MM.1S (cell line): ENCODE measurements around the gene NHSL2.

ENCODE experiments used
- DNase-seq: peaks from one replicate; pipeline ENCODE4 v3.0.0-alpha.2; 2015
- H2AFZ ChIP-seq: fragments of 300-600 bp; sonication (generic); 2 replicates; pipeline ENCODE4 v1.6.0; 2016; ENCODE audit warnings: antibody characterized with exemption, low read length
- H3F3A ChIP-seq: fragments of 300-600 bp; sonication (generic); 2 replicates; pipeline ENCODE4 v1.6.1; 2016; ENCODE audit warnings: mild to moderate bottlenecking, antibody characterized with exemption, low read length, moderate library complexity, mixed read lengths; ENCODE audit not compliant: insufficient read depth
- H3K27ac ChIP-seq: fragments of 300-600 bp; sonication (generic); 2 replicates; pipeline ENCODE4 v1.5.1; 2016; ENCODE audit warnings: mild to moderate bottlenecking, low read length
- H3K27me3 ChIP-seq: fragments of 300-600 bp; sonication (generic); replicated peaks from 2 replicates; pipeline ENCODE4 v1.6.0; 2016; ENCODE audit warnings: low read length; ENCODE audit not compliant: insufficient read depth
- H3K36me3 ChIP-seq: fragments of 300-600 bp; sonication (generic); replicated peaks from 2 replicates; pipeline ENCODE4 v1.6.1; 2016; ENCODE audit warnings: mild to moderate bottlenecking, low read length, mixed read lengths; ENCODE audit not compliant: insufficient read depth
- H3K4me1 ChIP-seq: fragments of 300-600 bp; sonication (generic); 2 replicates; pipeline ENCODE4 v1.6.1; 2016; ENCODE audit warnings: low read length, mixed read lengths
- H3K4me2 ChIP-seq: fragments of 300-600 bp; sonication (generic); 2 replicates; pipeline ENCODE4 v1.6.0; 2016; ENCODE audit warnings: low read depth, low read length
- H3K4me3 ChIP-seq: fragments of 300-600 bp; sonication (generic); 2 replicates; pipeline ENCODE4 v1.5.1; 2016; ENCODE audit warnings: low read length, mixed read lengths
- H3K79me2 ChIP-seq: fragments of 300-600 bp; sonication (generic); 2 replicates; pipeline ENCODE4 v1.6.1; 2016; ENCODE audit warnings: mixed run types, low read length, mixed read lengths
- H3K9ac ChIP-seq: fragments of 300-600 bp; sonication (generic); 2 replicates; pipeline ENCODE4 v1.6.1; 2016; ENCODE audit warnings: low read length, mixed read lengths
- H3K9me2 ChIP-seq: fragments of 300-600 bp; sonication (generic); replicated peaks from 2 replicates; pipeline ENCODE4 v1.6.1; 2016; ENCODE audit warnings: mild to moderate bottlenecking, low read length, mixed read lengths; ENCODE audit not compliant: insufficient read depth
- H3K9me3 ChIP-seq: fragments of 300-600 bp; sonication (generic); replicated peaks from 2 replicates; pipeline ENCODE4 v1.6.1; 2016; ENCODE audit warnings: mild to moderate bottlenecking, low read length, mixed read lengths; ENCODE audit not compliant: insufficient read depth
- H4K20me1 ChIP-seq: fragments of 300-600 bp; sonication (generic); 2 replicates; pipeline ENCODE4 v1.6.1; 2016; ENCODE audit warnings: mild to moderate bottlenecking, low read length, moderate library complexity, mixed read lengths; ENCODE audit not compliant: insufficient read depth
- EZH2 ChIP-seq: fragments of 300-600 bp; sonication (generic); optimal IDR thresholded peaks from 2 replicates; pipeline ENCODE3; 2017; ENCODE audit warnings: low read depth, mild to moderate bottlenecking, antibody characterized with exemption, low read length, mixed read lengths
- EZH2phosphoT487 ChIP-seq: fragments of 300-600 bp; sonication (generic); IDR thresholded peaks from 2 replicates; pipeline ENCODE4 v1.6.1; 2018; ENCODE audit warnings: antibody characterized with exemption, low read length
- TF ChIP-seq, protein P1 (sequence below): fragments of 300-600 bp; sonication (generic); IDR thresholded peaks from 2 replicates; pipeline ENCODE4 v1.5.1; 2016; ENCODE audit warnings: antibody characterized with exemption, low read length, mixed read lengths

Gene NHSL2

DNA sequence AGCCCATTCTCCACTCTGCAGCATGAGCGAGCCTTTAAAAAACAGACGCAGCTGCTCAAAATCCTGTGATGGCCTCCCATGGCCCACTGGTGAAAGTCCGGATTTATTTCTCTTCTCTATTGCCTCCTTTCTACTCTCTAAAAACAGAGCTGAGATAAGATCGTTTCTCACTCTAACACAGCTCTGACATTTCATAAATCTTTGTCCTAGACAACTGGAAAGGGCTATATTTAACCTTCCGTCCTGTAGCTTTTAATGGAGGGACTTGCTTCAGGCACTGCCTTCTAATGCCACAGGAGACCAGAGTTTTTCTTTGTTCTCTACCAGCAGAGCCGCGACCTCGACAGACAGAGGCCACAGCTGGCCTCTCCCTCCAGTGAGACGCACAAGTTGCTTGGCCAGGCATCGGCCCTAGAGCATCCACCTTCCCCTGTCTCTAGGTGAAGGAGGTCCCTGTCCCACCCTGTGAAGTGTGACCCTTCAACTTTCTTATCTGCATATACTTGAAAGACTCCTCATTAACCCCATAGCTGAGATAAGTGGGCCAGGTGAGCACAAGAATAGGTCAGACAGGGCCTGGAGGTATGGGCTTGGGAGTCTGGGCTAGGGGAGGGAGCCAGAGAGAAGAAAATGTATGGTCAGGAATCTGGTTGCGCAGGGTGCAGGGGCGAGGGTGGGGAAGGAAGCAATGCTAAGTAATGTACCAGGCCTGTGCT lies 171.1 kb downstream of the NHSL2 start:
- H3K9me2 ChIP-seq: no peaks in the 10 kb centered on the region
- no peak overlapping the region for H3K27ac ChIP-seq
- no peak overlapping the region for H3K4me3 ChIP-seq
- H4K20me1 ChIP-seq: no peaks in the 10 kb centered on the region
- no peaks in the 10 kb centered on the region for H3K9me3 ChIP-seq
- TF ChIP-seq EZH2: no peak
- TF ChIP-seq EZH2phosphoT487: no peak
- TF ChIP-seq, protein P1, sequence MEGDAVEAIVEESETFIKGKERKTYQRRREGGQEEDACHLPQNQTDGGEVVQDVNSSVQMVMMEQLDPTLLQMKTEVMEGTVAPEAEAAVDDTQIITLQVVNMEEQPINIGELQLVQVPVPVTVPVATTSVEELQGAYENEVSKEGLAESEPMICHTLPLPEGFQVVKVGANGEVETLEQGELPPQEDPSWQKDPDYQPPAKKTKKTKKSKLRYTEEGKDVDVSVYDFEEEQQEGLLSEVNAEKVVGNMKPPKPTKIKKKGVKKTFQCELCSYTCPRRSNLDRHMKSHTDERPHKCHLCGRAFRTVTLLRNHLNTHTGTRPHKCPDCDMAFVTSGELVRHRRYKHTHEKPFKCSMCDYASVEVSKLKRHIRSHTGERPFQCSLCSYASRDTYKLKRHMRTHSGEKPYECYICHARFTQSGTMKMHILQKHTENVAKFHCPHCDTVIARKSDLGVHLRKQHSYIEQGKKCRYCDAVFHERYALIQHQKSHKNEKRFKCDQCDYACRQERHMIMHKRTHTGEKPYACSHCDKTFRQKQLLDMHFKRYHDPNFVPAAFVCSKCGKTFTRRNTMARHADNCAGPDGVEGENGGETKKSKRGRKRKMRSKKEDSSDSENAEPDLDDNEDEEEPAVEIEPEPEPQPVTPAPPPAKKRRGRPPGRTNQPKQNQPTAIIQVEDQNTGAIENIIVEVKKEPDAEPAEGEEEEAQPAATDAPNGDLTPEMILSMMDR: no peak
- no peak overlapping the region for H2AFZ ChIP-seq
- no peak overlapping the region for H3K4me2 ChIP-seq
- H3K4me1 ChIP-seq: peaks cover 5% of the 10 kb centered on the region
- no peak for DNase-seq
- H3K9ac ChIP-seq: no peak overlapping the region
- no peaks in the 10 kb centered on the region for H3F3A ChIP-seq
- no peaks in the 10 kb centered on the region for H3K27me3 ChIP-seq
- no peaks in the 10 kb centered on the region for H3K36me3 ChIP-seq
- H3K79me2 ChIP-seq: no peaks in the 10 kb centered on the region

GRCh38 chrX:72083291-72083690 lies 172.6 kb downstream of the NHSL2 start:
- Histone ChIP-seq H3K9ac (no peak overlapping the region), H4K20me1 (no peaks in the 10 kb centered on the region), H3K9me2 (no peaks in the 10 kb centered on the region), H3K4me2 (peak overlapping the region; percentile 16; the same call in 1 of the 2 replicates), H3F3A (no peaks in the 10 kb centered on the region), H3K36me3 (no peaks in the 10 kb centered on the region), H3K4me3 (no peak overlapping the region), H3K9me3 (no peaks in the 10 kb centered on the region), H2AFZ (no peak overlapping the region), H3K27ac (no peak overlapping the region), H3K79me2 (no peaks in the 10 kb centered on the region), H3K27me3 (no peaks in the 10 kb centered on the region), H3K4me1 (peaks cover 5% of the 10 kb centered on the region)
- no peak for DNase-seq
- TF ChIP-seq, protein P1: no peak
- TF ChIP-seq EZH2: no peak
- no peak for TF ChIP-seq EZH2phosphoT487

DNA sequence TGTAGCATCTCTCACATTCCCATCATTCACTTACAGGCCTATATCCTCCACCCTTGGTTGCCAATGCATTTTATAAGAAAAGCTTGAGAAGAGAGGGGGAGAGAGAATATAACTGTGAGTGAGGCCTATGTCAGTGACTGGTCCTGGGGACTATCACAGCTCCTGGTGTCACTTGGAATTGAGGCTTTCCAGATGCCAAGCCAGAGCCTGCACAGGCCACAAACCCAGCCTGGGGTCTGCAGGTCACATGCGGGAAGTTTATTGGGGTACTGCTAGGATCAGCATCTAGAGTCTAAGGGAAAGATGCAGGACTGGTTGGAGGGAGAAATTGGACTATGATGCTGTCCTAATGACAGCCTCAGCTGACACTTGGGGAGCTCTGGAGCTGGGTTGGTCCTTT lies 173.5 kb downstream of the NHSL2 start:
- H3K4me3 ChIP-seq: no peak overlapping the region
- no peak overlapping the region for H2AFZ ChIP-seq
- H3K27ac ChIP-seq: no peak overlapping the region
- H3K79me2 ChIP-seq: no peaks in the 10 kb centered on the region
- H3K4me1 ChIP-seq: peaks cover 5% of the 10 kb centered on the region
- no peaks in the 10 kb centered on the region for H3K36me3 ChIP-seq
- H4K20me1 ChIP-seq: no peaks in the 10 kb centered on the region
- no peak overlapping the region for H3K9ac ChIP-seq
- H3F3A ChIP-seq: no peaks in the 10 kb centered on the region
- no peak for DNase-seq
- H3K4me2 ChIP-seq: no peak overlapping the region
- no peaks in the 10 kb centered on the region for H3K9me2 ChIP-seq
- H3K9me3 ChIP-seq: no peaks in the 10 kb centered on the region
- TF ChIP-seq, protein P1: no peak
- TF ChIP-seq EZH2phosphoT487: no peak
- no peaks in the 10 kb centered on the region for H3K27me3 ChIP-seq
